NT2/D1 (cell line): ENCODE data around the gene BGLAP.

Experiments
- SUZ12 ChIP-seq: IDR thresholded peaks from 2 replicates; pipeline ENCODE4 v1.6.1; 2011; ENCODE audit not compliant: insufficient read length, insufficient read depth; ENCODE audit errors: extremely low read depth
- YY1 ChIP-seq: IDR thresholded peaks from 2 replicates; pipeline ENCODE4 v1.6.1; 2011; ENCODE audit not compliant: insufficient read length, insufficient read depth
- ZNF274 ChIP-seq: IDR thresholded peaks from 2 replicates; pipeline ENCODE4 v1.6.1; 2011; ENCODE audit warnings: mild to moderate bottlenecking, low read depth, low read length

- no peak for TF ChIP-seq SUZ12
- TF ChIP-seq YY1, result no peak
- no peak for TF ChIP-seq ZNF274
Measured at GRCh38 chr1:156221986-156222692, 19.8 kb upstream of the BGLAP start.
